Left kidney (tissue), 1 donor: ENCODE data around the gene NLRP5. TPM values are rescaled to one million over a fixed set of nuclear protein-coding genes. Genes with fewer than 3 reads are reported as not detected.

Experiments used
- polyA plus RNA-seq: library from polyadenylated mRNA; unstranded; fragments of 120-200 nt; gene quantifications from one replicate; pipeline ENCODE4 v1.2.1, GENCODE V29; 2013; ENCODE audit not compliant: insufficient read length

The NLRP5 gene
- polyA plus RNA-seq, 1 donor = not detected

Other genes with a start within 250 kb of the NLRP5 start
- gene NLRP9, start 248.4 kb upstream of the NLRP5 start, polyA plus RNA-seq = 0.17 TPM
- gene RFPL4A, start 227.7 kb upstream of the NLRP5 start, polyA plus RNA-seq = not detected
- gene RFPL4AL1, start 217.7 kb upstream of the NLRP5 start, polyA plus RNA-seq = 0.25 TPM
- gene NLRP11, start 154.8 kb upstream of the NLRP5 start, polyA plus RNA-seq = 0.25 TPM
- gene NLRP4, start 150.2 kb upstream of the NLRP5 start, polyA plus RNA-seq = not detected
- not detected for gene NLRP13, start 54.4 kb upstream of the NLRP5 start, polyA plus RNA-seq
- gene NLRP8, start 38.9 kb upstream of the NLRP5 start, polyA plus RNA-seq = 0.03 TPM
- 10.2 TPM for gene ZNF787, start 134.5 kb downstream of the NLRP5 start, polyA plus RNA-seq
- gene ZNF444, start 154.5 kb downstream of the NLRP5 start, polyA plus RNA-seq = 28.5 TPM
- not detected for gene GALP, start 189.2 kb downstream of the NLRP5 start, polyA plus RNA-seq
- 0.13 TPM for gene ZSCAN5B, start 211.0 kb downstream of the NLRP5 start, polyA plus RNA-seq
- not detected for gene ZSCAN5C, start 215.5 kb downstream of the NLRP5 start, polyA plus RNA-seq